GM19035 (cell line): ENCODE data around the gene FADS3.

ENCODE experiments used
- ATAC-seq: cut with Tn5 transposase; IDR thresholded peaks from one replicate; pipeline ENCODE4 v1.9.1; 2021; ENCODE audit not compliant: unreplicated experiment

The FADS3 gene

DNA sequence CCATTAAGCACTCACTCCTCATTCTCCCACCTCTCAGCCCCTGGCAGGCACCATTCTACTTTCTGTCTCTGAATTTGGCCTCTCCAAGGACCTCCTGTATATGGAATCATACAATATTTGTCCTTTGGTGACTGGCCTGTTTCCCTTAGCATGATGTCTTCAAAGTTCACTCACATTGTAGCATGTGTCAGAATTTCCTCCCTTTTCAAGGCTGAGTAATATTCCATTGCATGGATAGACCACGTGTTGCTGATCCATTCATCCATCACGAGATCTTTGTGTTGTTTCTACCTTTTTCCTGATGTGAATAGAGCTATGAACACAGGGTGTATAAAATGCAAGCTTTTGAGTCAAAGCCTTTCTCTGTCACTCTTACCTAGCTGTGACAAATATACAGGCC lies 51.6 kb downstream of the FADS3 start:
- no peak for ATAC-seq

DNA sequence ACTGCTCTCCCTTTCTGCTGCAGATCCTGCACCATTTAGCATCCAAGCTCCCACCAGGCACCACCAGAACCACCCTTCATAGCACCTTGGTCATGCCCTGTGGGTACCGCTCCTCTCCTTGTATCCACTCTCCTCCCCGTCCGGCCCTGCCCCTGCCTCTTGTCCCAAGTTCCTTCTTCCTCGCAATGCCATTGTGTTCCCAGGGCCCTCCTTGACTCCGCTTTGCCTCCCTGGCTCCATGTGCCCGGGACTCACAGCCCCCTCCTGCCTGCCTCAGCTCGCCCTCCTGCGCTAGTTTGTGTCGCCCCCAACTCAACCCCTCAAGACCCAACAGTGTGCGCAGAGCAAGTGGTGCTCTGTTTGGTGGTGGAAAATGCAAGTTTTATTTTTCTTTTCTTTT lies 52.4 kb downstream of the FADS3 start:
- no peak for ATAC-seq

DNA sequence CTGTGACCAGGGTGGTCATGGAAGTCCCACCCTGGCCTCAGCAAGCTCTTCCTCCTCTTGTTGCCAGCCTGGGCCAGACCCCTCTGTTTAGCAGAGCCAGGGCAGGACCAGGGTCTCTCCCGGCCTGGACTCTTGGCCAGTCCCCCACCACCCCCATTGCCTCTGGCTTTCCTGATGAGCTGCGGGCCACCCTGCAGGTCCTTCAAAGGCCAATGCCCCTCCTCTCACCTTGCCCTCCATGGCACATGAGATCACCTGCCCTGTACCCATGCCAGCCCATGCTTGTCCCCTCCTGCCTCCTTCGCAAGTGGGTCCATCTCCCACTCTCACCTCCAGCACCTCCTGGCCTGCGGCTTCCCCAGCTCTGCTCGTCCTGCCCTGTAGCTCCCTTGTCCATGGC lies 52.8 kb downstream of the FADS3 start:
- ATAC-seq, result no peak

DNA sequence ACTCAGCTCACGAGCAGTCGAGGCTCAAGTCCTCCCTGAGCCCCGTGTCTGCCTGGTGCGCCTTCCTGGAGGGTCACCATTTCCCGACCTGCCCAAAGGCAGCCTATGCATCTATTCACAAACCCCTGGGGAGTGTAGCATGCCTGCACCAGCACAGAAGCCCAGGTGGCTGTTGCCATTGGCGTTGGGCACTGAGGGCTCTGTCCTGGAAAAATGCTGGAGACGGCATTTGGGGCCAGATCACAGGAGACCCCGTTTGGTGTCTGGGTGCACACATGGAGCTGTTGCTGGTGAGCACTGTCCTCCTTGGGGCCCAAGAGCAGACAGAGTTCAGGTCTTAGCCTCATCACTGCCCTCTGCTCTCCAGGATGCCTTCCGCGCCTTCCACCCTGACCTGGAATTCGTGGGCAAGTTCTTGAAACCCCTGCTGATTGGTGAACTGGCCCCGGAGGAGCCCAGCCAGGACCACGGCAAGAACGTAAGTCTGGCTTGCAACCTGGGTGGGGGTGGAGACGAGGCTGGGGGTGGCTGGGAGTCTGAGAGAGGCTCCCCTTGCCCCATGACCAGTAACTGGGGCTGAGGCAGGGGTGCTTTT lies 53.8 kb downstream of the FADS3 start:
- ATAC-seq, result no peak

DNA sequence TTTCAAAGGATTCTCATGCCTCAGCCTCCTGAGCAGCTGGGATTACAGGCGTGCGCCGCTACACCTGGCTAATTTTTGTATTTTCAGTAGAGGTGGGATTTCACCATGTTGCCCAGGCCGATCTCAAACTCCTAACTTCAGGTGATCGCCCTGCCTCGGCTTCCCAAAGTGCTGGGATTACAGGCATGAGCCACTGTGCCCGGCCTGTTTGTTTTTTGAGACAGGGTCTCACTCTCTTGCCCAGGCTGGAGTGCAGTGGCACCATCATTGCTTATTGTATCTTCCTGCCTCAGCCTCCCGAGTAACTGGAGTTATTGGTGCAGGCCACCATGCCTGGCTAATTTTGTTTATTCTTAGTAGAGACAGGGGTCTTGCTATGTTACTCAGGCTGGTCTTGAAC lies 55.2 kb downstream of the FADS3 start:
- ATAC-seq, result no peak

DNA sequence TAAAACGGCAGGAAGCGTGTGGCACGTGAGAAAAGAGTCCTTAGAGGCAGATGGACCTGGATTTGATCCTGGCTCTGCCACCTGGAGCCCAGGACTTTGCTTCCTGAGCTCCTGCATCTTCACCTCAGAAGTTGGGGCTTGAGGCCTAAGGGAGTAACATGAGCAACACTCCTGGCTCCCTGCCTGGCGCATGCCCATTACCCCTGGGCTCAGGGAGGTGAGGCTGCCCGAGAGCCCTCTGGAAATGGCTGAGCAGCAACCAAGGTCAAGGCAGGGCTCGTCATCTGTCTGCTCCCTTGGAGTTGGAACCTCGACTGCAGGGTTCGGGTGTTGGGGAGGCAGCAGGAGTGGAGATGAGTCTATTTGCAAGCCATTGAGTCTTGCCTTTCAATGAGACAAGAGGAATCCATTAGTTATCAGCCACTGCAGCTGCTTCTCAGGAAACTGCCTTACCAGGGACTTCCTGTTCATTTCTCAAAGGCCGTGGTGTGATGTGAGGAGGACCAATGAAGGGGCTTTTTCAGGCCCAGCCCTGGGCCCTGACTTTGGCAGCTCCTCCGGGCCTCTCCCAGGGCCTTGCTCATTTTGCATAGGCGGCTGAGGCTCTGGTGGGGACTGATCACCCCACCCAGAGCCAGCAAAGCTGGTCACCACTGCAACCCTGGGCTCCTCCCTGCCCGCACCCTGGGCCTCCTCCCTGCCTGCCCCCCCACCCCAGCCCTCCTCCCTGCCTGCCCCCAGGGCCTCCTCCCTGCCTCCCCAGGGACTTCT lies 56.9 kb downstream of the FADS3 start:
- peak; percentile 85 for ATAC-seq

DNA sequence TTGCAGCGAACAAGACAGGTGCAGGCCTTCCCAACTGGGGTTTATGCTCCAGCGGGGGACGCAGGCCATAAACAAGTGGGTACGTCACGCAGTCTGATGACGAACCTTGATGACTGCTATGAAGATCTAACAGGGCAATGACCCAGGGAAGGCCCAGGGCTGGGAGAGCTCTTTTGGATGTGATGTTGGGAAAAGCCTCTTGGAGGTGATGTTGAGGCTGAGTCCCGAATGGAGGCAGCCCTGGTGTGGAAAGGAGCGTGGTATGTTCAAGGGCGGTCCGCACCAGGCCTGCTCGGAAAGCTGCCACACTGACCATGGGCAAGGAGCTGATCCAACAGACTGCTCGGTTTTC lies 57.4 kb downstream of the FADS3 start:
- no peak for ATAC-seq

DNA sequence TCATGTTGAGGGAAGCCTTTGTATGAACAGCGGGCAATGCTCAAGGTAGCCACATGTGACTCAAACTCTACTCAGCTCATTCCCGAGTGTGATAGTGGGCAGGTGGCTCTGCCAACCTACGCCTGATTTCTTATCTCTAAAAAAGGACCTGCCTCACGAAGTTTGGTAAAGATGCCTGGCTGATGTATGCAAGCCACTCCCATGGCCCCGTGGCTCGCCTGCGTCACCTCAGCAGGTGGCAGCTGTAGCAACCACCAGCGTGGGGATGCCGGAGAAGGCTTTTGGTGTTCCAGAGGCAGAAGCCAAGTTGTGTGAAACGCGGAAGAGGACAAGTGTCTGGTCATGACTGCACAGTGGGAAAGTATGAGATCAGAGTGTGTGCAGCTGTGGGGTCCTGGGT lies 57.9 kb downstream of the FADS3 start:
- no peak for ATAC-seq

DNA sequence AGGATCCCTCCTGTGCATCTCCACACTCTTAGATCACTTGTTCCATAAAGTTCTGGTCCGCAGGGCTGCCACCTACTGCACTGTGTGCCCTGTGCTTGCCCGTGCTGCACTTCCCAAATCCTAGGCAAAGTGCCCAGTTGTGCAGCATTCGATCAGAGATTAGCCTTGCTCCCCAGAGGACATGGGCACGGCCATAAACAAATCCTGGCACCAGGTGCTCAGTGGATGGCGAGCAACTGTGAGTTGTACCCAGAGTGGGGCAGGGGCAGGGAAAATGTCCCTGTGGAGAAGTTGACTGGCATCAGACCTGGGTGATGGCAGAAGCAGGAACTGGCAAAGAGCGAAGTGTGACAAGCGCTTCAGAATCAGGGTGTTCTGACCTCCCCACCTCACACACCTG lies 58.6 kb downstream of the FADS3 start:
- ATAC-seq, result no peak

DNA sequence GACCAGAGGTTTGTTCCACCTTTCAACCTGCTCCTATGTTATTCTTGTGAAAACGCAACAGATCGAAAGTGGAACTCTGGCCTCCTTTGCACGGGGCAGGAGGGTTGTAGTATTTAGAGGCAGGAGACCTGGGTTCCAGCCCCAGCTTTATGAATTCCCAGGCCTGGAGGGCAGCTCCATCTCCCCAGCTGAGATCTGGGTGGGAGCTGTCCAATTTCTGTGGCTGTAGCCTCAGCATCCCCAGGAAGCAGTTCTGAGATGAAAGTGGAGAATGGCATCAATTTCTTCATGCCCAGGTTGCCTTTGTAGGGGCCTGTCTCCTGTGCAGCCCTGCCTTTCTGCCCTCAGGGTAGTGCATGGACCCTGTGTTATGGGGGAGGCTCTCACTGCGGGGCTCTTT lies 59.1 kb downstream of the FADS3 start:
- no peak for ATAC-seq

DNA sequence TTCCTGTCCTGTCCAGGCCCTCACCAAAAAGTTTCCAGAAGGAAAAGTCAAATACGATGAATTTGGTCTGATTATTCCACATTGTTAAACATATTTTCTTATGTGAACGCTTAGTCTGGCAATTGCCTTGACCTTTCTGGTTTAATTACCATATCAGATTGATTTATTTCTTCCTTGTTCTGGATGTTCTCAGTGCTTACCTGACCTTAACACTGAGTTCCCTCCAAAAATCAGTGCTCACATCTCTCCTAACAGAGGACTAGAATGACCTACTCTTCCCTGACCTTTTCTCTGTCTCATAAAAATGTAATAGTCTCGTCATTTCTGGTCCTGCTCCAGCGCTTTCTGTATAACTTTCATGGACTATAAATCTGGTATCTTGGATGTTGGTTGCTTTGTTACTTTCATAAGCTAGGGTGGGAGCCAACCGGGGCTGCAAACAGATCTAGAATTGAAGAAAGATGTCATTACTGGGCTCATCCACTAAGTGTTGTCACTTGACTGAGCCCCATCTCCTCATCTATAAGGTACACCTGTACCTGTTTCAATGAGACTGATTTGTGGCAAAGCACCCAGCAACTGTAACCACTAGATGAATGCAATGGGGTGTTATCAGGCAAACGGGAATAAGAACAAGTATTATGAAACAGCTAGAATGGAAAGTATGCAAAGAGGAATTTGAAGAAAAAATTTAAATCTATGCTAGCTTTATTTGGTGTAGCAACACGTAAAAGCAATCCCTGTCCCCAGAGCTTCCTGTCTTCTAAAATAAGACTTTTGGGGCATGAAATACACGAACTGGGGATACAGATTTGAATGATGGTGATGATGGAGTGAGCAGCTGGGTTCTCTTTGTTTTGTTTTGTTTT lies 60.9 kb downstream of the FADS3 start:
- no peak for ATAC-seq

DNA sequence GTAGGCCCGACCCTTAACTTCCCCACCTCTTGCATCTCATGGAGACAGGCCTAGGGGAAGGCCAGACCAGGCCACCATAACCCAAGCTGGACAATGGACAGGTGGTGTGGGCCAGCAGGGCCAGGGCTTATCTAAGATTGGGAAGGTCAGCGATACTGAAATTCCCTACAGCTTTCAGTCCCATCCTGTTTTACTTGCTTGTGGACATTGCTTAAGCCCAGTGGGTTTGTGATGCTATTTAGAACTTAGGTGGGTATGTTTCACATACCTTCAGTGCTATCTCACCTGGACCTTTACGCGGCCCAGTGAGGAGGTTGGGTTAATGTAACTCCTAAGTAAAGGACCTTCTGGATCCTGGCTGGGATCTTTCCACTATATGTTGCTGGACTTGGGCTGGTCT lies 61.5 kb downstream of the FADS3 start:
- ATAC-seq, result no peak

DNA sequence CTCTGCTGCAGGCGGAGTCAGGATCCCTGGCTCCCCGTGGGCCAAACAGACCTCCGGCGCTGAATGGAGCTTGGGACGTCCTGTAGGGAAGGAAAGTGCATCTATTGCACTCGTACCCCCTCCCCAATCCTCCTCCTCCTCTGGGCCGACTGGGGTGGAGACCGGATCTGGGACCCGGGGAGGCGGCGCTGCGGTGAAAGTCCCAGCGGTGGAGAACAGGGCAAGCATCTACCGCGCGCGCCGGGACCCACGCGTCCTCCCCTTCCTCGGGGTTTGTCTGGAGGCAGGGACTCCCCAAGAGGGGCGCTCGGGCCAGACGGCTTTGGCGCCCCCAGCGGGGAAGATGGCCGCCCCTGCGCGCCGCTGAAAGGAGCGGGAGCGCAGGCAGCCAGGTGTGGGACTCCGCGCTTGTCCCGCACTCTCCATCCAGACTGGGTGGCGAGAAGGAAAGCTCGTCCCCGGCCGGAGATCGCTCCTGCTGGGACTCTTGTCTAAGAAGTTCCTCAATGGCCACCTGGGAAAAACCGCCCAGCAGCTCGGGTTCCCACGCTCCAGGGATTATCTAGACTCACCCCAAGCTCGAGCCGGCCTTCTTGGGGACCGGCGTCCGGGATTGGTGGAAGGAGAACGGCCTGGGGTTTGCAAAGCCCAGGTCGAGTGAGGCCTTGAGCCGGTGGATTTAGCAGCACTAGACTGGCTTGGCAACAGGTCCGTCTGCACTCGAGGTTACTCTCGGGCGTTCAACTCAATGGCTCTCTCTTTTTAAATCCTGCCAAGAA lies 62.5 kb downstream of the FADS3 start:
- ATAC-seq, result peak; percentile 31

DNA sequence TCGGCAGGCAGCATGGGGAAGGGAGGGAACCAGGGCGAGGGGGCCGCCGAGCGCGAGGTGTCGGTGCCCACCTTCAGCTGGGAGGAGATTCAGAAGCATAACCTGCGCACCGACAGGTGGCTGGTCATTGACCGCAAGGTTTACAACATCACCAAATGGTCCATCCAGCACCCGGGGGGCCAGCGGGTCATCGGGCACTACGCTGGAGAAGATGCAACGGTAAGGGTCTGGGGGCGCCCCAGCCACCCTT lies 63.0 kb downstream of the FADS3 start:
- ATAC-seq, result peak; percentile 9

DNA sequence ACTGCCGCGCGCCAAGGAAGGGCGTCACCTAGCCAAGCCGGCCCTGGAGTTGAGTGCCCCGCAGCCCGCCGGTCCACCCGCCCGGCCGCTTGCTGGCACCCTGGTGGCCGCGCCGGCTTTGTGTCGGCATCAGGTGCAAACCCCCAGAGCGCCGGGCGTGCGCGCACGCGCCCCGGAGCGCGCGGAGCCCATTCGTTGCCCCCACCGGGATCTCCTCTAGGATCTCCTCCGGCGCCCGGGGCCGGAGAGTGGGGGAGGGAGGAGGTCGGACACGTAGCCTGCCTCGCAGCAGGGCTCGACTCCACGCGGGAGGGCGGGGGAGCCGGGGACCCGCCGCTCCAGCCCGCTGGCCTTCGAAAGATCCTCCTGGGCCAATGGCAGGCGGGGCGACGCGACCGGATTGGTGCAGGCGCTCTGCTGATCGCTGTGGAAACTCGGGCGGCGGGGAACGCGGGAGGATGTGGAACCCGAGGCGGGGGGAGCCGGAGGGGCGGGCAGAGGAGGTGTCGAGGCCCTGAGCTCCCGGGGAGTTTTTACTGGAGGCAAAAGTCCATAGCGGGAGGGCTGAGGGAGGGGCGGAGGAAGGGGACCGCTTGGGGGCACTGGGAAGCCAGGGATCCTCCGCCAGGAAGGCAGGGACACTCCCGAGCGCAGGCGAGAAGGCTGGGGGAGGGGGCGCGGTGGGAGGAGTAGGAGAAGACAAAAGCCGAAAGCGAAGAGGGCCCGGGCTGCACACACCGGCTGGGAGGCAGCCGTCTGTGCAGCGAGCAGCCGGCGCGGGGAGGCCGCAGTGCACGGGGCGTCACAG lies 63.6 kb downstream of the FADS3 start, which contains the start of gene FADS2:
Gene FADS2, plus strand, starts transcription at position 730 of the 808 bp plus-strand sequence. CDS start 91 bp downstream, outside the sequence.
- ATAC-seq, result peak; percentile 74

DNA sequence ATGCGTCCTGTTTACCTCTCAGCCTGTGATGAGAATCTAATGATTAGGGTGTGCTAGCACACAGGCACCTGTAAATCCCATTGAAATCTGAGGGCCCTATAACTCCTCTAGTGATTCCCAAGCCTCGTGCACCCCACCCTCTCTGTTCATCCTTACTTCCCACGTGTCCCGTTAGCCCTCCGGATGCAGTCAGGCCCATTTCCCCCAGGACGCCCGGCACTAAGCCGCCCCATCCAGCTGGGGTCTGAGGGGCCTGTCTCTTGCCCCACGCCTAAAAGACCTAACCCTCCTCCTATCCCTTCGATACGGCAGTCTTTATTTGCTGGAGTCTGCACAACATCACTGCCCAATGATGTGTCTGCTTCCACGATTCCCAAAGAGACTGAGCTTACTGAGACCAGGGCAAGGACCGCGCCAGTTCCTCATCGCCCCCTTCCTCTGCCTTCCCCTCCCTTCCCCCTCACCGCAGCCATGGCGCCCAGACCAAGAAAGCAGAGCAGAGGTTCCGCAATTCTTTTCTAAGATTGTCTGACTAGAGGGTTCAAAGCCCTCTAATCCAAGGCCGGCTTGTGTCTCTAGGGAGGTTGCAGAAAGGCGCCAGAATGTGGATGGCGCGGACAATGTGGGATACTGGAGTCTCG lies 64.3 kb downstream of the FADS3 start:
- peak; percentile 7 for ATAC-seq
